ENCODE results near the gene ZBTB8OS. TPM values are rescaled to one million over a fixed set of nuclear protein-coding genes. Genes with fewer than 3 reads are reported as not detected.
"Not testable (repeated sequence)": the region's sequence is repeated elsewhere in the genome, so short reads cannot be mapped to it uniquely, and the experiment has no call there.

ZBTB8OS gene
- total RNA-seq (2021) (56.7 to 60.5 TPM (median 59.0 TPM) in 3 replicates), Bru-seq, nascent RNA (percentile 77 among the genes with signal in this experiment)
- long read RNA-seq, experiment 1, transcript ZBTB8OS-208 (7 exons, 1,601 nt), result major isoform, 21 of 85 reads
- long read RNA-seq, experiment 1, transcript ZBTB8OS-204 (6 exons, 514 nt), result minor isoform, 12 of 85 reads
- long read RNA-seq, experiment 1, partial matches to known transcripts, result 2 of 85 reads
- long read RNA-seq, experiment 1, other reads (novel, unspliced or antisense), result 42 of 85 reads
- long read RNA-seq, experiment 2, transcript ZBTB8OS-204 (6 exons, 514 nt), result major isoform, 13 of 67 reads
- long read RNA-seq, experiment 2, transcript ZBTB8OS-208 (7 exons, 1,601 nt), result minor isoform, 12 of 67 reads
- long read RNA-seq, experiment 2, partial matches to known transcripts, result 1 of 67 reads
- long read RNA-seq, experiment 2, other reads (novel, unspliced or antisense), result 36 of 67 reads
- long read RNA-seq, experiment 3, transcript ZBTB8OS-208 (7 exons, 1,601 nt), result major isoform, 9 of 25 reads
- long read RNA-seq, experiment 3, partial matches to known transcripts, result 1 of 25 reads
- long read RNA-seq, experiment 3, other reads (novel, unspliced or antisense), result 12 of 25 reads

DNA sequence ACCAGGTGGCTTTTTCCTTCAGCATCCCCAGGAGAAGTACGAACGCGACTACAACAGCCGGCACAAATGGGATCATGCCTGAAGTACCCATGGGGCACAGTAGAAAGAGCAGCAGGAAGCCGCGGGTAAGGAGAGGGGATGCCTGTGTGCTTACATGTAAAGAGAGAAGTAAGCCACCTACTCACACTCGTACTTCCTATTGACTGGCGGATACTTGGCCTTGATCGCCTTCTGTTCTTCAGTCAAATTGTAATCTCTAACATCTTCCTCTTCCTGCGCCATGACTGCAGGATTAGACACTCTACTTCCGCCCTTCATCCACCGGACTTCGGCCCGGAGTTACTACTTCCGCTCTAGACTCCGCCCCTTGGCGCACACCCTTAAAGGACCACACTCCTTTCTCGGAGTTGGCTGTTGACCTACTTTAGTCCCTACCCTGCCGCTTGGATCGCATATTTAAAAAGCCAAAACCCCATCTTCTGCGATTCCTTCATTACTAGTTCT is at the start of gene ZBTB8OS:
ZBTB8OS (minus strand) TSS at position 303 of the 504 bp plus-strand sequence; CDS start at position 282, 21 bp downstream.
- ATAC-seq (peak; percentile 77), DNase-seq (ENCODE audit: low spot score) (peak; percentile 83)
- ChIA-PET CTCF (interaction anchor here (0.5 to 2.7 kb wide), 12 partner anchors 8 to 540 kb away, joined by 3 to 21 read pairs (median 4); no protein-coding TSS in a partner anchor), POLR2A (interaction anchor here (0.6 to 2.2 kb wide), 16 partner anchors 13 to 577 kb away, joined by 3 to 13 read pairs (median 4); partner anchors contain the start of genes BSDC1, MARCKSL1, TMEM39B and ZBTB8A)
- peaks cover 52% of the 10 kb centered on the region for H3K36me3 Mint-ChIP-seq
- peaks cover 8% of the 10 kb centered on the region for H3K9me3 Mint-ChIP-seq
- no peaks in the 10 kb centered on the region; the same call in 1 of the 2 replicates for H3K27me3 Mint-ChIP-seq (ENCODE audit: low read depth)
- TF ChIP-seq GABPB1 (CRISPR knock-in tag; IDR thresholded peaks at IDR 0.05), result 0 out of 2 replicates have a peak, but pooled peaks have one; percentile 28
- TF ChIP-seq, protein P1, sequence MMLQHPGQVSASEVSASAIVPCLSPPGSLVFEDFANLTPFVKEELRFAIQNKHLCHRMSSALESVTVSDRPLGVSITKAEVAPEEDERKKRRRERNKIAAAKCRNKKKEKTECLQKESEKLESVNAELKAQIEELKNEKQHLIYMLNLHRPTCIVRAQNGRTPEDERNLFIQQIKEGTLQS (CRISPR knock-in tag; conservative IDR thresholded peaks at IDR 0.05), result no peak
- TF ChIP-seq SP1 (CRISPR knock-in tag; conservative IDR thresholded peaks at IDR 0.05), result peak; percentile 83
- 0 out of 2 replicates have a peak, but pooled peaks have one; percentile 19 for TF ChIP-seq HMGA2 (CRISPR knock-in tag; IDR thresholded peaks at IDR 0.05)
- 0 out of 2 replicates have a peak, but pooled peaks have one; percentile 39 for TF ChIP-seq TEAD1 (CRISPR knock-in tag; IDR thresholded peaks at IDR 0.05)
- peak within 1 kb of the TSS; percentile 99 for H3K4me3 Mint-ChIP-seq
- H3K27ac Mint-ChIP-seq, result peak within 1 kb of the TSS; percentile 100
- H3K4me1 Mint-ChIP-seq, result peaks cover 27% of the 10 kb centered on the region

DNA sequence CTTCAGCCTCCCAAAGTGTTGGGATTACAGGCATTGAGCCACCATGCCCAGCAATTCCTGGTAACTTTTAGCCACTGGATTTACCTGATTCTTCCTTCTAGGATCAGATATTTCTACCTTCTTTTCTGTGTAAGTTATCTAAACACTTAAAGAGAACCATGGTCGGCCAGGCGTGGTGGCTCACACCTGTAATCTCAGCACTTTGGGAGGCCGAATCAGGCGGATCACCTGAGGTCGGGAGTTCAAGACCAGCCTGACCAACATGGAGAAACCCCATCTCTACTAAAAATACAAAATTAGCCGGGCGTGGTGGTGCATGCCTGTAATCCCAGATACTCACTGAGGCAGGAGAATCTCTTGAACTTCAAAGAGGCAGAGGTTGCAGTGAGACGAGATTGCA is 46.6 kb upstream of the ZBTB8OS start:
- H3K27ac Mint-ChIP-seq; H3K36me3 Mint-ChIP-seq; H3K4me3 Mint-ChIP-seq; H3K4me1 Mint-ChIP-seq; ATAC-seq; POLR2A ChIA-PET; DNase-seq (ENCODE audit: low spot score); H3K9me3 Mint-ChIP-seq: not testable (repeated sequence)
- H3K27me3 Mint-ChIP-seq (ENCODE audit: low read depth), result peaks cover 16% of the 10 kb centered on the region
- CTCF ChIA-PET, result interaction anchor here (1.9 to 2.5 kb wide), 2 partner anchors 12 to 16 kb away, joined by 8 to 30 read pairs; no protein-coding TSS in a partner anchor

DNA sequence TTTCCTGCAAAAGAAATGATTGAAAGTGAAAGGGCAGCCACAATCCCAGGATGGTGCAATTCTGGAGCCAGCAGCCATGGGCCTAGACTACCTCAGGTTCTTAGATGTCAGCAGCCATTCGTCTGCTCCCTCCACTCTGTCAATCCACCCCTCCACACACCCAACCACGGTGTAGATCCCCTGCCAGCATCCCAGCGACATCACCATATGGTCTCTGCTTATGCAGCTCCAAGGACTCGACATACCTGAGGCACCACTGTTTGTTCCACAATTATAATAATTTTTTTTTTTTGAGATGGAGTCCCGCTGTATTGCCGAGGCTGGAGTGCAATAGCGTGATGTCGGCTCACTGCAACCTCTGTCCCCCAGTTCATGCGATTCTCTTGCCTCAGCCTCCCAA is 45.7 kb upstream of the ZBTB8OS start:
- CTCF ChIA-PET, result no interaction called here
- H3K36me3 Mint-ChIP-seq, result no peaks in the 10 kb centered on the region
- DNase-seq (ENCODE audit: low spot score) (no peak), ATAC-seq (no peak)
- POLR2A ChIA-PET, result no interaction called here
- H3K27ac Mint-ChIP-seq, result no peak overlapping the region
- no peaks in the 10 kb centered on the region for H3K9me3 Mint-ChIP-seq
- peaks cover 7% of the 10 kb centered on the region for H3K27me3 Mint-ChIP-seq (ENCODE audit: low read depth)
- no peak overlapping the region for H3K4me3 Mint-ChIP-seq
- peaks cover 5% of the 10 kb centered on the region for H3K4me1 Mint-ChIP-seq
- TF ChIP-seq ZNF512 (CRISPR knock-in tag; IDR thresholded peaks at IDR 0.05; ENCODE audit: borderline replicate concordance) (no peak), ERG (CRISPR knock-in tag; IDR thresholded peaks at IDR 0.05) (no peak), NR2C2 (CRISPR knock-in tag; IDR thresholded peaks at IDR 0.05) (no peak), ZNF532 (CRISPR knock-in tag; IDR thresholded peaks at IDR 0.05; ENCODE audit: borderline replicate concordance) (no peak), NFATC4 (CRISPR knock-in tag; IDR thresholded peaks at IDR 0.05) (no peak), TP53 (CRISPR knock-in tag; IDR thresholded peaks at IDR 0.05) (no peak), NFE2L1 (CRISPR knock-in tag; IDR thresholded peaks at IDR 0.05) (no peak), ZNF263 (CRISPR knock-in tag; IDR thresholded peaks at IDR 0.05; ENCODE audit: low read depth) (no peak)
- TF ChIP-seq, protein P2, sequence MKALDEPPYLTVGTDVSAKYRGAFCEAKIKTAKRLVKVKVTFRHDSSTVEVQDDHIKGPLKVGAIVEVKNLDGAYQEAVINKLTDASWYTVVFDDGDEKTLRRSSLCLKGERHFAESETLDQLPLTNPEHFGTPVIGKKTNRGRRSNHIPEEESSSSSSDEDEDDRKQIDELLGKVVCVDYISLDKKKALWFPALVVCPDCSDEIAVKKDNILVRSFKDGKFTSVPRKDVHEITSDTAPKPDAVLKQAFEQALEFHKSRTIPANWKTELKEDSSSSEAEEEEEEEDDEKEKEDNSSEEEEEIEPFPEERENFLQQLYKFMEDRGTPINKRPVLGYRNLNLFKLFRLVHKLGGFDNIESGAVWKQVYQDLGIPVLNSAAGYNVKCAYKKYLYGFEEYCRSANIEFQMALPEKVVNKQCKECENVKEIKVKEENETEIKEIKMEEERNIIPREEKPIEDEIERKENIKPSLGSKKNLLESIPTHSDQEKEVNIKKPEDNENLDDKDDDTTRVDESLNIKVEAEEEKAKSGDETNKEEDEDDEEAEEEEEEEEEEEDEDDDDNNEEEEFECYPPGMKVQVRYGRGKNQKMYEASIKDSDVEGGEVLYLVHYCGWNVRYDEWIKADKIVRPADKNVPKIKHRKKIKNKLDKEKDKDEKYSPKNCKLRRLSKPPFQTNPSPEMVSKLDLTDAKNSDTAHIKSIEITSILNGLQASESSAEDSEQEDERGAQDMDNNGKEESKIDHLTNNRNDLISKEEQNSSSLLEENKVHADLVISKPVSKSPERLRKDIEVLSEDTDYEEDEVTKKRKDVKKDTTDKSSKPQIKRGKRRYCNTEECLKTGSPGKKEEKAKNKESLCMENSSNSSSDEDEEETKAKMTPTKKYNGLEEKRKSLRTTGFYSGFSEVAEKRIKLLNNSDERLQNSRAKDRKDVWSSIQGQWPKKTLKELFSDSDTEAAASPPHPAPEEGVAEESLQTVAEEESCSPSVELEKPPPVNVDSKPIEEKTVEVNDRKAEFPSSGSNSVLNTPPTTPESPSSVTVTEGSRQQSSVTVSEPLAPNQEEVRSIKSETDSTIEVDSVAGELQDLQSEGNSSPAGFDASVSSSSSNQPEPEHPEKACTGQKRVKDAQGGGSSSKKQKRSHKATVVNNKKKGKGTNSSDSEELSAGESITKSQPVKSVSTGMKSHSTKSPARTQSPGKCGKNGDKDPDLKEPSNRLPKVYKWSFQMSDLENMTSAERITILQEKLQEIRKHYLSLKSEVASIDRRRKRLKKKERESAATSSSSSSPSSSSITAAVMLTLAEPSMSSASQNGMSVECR (CRISPR knock-in tag; IDR thresholded peaks at IDR 0.05; ENCODE audit: borderline replicate concordance), result no peak
- TF ChIP-seq, protein P3, sequence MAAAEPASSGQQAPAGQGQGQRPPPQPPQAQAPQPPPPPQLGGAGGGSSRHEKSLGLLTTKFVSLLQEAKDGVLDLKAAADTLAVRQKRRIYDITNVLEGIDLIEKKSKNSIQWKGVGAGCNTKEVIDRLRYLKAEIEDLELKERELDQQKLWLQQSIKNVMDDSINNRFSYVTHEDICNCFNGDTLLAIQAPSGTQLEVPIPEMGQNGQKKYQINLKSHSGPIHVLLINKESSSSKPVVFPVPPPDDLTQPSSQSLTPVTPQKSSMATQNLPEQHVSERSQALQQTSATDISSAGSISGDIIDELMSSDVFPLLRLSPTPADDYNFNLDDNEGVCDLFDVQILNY (CRISPR knock-in tag; IDR thresholded peaks at IDR 0.05), result no peak
